ENCODE results near the gene GTF2F2.

GRCh38 chr13:45074721-45075120 lies 45.6 kb upstream of the GTF2F2 start:
- no peak for TF ChIP-seq EZH2 (IDR thresholded peaks at IDR 0.05; ENCODE audit: borderline replicate concordance, low read depth, low read length, poor library complexity, severe bottlenecking)
- TF ChIP-seq CTCF (conservative IDR thresholded peaks at IDR 0.05; ENCODE audit: low read depth, low read length) = no peak
